IMR-90 (cell line): ENCODE data around the gene EPN1. TPM values are rescaled to one million over a fixed set of nuclear protein-coding genes. Genes with fewer than 3 reads are reported as not detected.

Experiments used
- ATAC-seq: fragments of 200-7000 bp; cut with Tn5 transposase; 2 replicates; pipeline ENCODE4 v1.9.1; 2020; ENCODE audit warnings: low read depth, mild to moderate bottlenecking, moderate library complexity
- BruUV-seq: library from RNA; stranded (reverse); fragments of 400-500 nt; replicated peaks from 2 replicates; lab custom pipeline; 2021; lab: Mats Ljungman, UMichigan
- CTCF ChIA-PET: fragments of 300-600 bp; formaldehyde crosslinking; extraction: SDS; loops from one replicate; lab custom pipeline; 2021; ENCODE audit warnings: antibody characterized with exemption; lab: Yijun Ruan, JAX
- POLR2A ChIA-PET: fragments of 300-600 bp; sonication (Branson Sonifier 250); formaldehyde crosslinking; loops from one replicate; lab custom pipeline; 2022; ENCODE audit warnings: antibody characterized with exemption; ENCODE audit not compliant: unreplicated experiment; lab: Charles Lee
- DNase-seq: peaks from one replicate; pipeline ENCODE4 v3.0.0; 2013
- H2AFZ ChIP-seq: replicated peaks from 2 replicates; pipeline ENCODE3; 2013; ENCODE audit warnings: low read length, mild to moderate bottlenecking; ENCODE audit not compliant: poor library complexity
- H2AK5ac ChIP-seq: 2 replicates; pipeline ENCODE4 v1.6.1; 2013; ENCODE audit warnings: low read depth, low read length, inconsistent platforms
- H2AK9ac ChIP-seq: replicated peaks from 2 replicates; pipeline ENCODE3; 2013; ENCODE audit warnings: mild to moderate bottlenecking, low read depth, low read length, moderate library complexity; ENCODE audit not compliant: poor library complexity
- H2BK120ac ChIP-seq: 2 replicates; pipeline ENCODE4 v1.6.1; 2013; ENCODE audit warnings: low read depth, low read length, inconsistent platforms
- H2BK15ac ChIP-seq: 3 replicates; pipeline ENCODE4 v1.6.1; 2013; ENCODE audit warnings: low read depth, low read length, inconsistent platforms
- H2BK20ac ChIP-seq: 2 replicates; pipeline ENCODE4 v1.6.1; 2013; ENCODE audit warnings: low read depth, mild to moderate bottlenecking, inconsistent platforms, low read length, moderate library complexity
- H2BK5ac ChIP-seq: 2 replicates; pipeline ENCODE4 v1.6.1; 2013; ENCODE audit warnings: mild to moderate bottlenecking, low read depth, low read length, inconsistent platforms; ENCODE audit not compliant: poor library complexity, severe bottlenecking
- H3K14ac ChIP-seq: replicated peaks from 2 replicates; pipeline ENCODE4 v1.6.1; 2013; ENCODE audit warnings: low read depth, low read length, inconsistent platforms
- H3K18ac ChIP-seq: 2 replicates; pipeline ENCODE4 v1.6.1; 2013; ENCODE audit warnings: low read depth, low read length, control low read depth
- H3K23ac ChIP-seq: 2 replicates; pipeline ENCODE4 v1.6.1; 2013; ENCODE audit warnings: low read depth, low read length, inconsistent platforms
- H3K27ac ChIP-seq: 2 replicates; pipeline ENCODE4 v1.5.1; 2013; ENCODE audit warnings: mild to moderate bottlenecking, control low read depth, low read length; ENCODE audit not compliant: insufficient read depth
- H3K27me3 ChIP-seq: 2 replicates; pipeline ENCODE4 v1.6.1; 2013; ENCODE audit warnings: low read length; ENCODE audit not compliant: control insufficient read depth, insufficient read depth
- H3K36me3 ChIP-seq: 2 replicates; pipeline ENCODE4 v1.6.1; 2013; ENCODE audit warnings: low read length, mixed read lengths; ENCODE audit not compliant: control insufficient read depth, insufficient read depth
- H3K4ac ChIP-seq: 2 replicates; pipeline ENCODE4 v1.6.1; 2013; ENCODE audit warnings: low read depth, low read length, inconsistent platforms
- H3K4me1 ChIP-seq: 2 replicates; pipeline ENCODE4 v1.6.1; 2013; ENCODE audit warnings: low read length, mixed read lengths; ENCODE audit not compliant: control insufficient read depth, insufficient read depth
- H3K4me2 ChIP-seq: 2 replicates; pipeline ENCODE4 v1.6.1; 2013; ENCODE audit warnings: low read depth, mild to moderate bottlenecking, control low read depth, low read length, moderate library complexity
- H3K4me3 ChIP-seq: 2 replicates; pipeline ENCODE4 v1.5.1; 2013; ENCODE audit warnings: low read depth, mild to moderate bottlenecking, control low read depth, low read length, moderate library complexity; ENCODE audit not compliant: insufficient read depth
- H3K56ac ChIP-seq: 2 replicates; pipeline ENCODE4 v1.6.1; 2013; ENCODE audit warnings: low read length, inconsistent platforms; ENCODE audit not compliant: insufficient read depth; ENCODE audit errors: extremely low read depth
- H3K79me1 ChIP-seq, 2 experiments: 2 replicates each; pipeline ENCODE4 v1.6.1; 2013; ENCODE audit warnings: low read length in 2 of 2, inconsistent platforms in 1 of 2, low read depth in 1 of 2
- H3K9ac ChIP-seq: 2 replicates; pipeline ENCODE4 v1.6.1; 2013; ENCODE audit warnings: low read depth, low read length, control low read depth
- H3K9me1 ChIP-seq: 2 replicates; pipeline ENCODE4 v1.6.1; 2013; ENCODE audit warnings: low read length, inconsistent platforms; ENCODE audit not compliant: insufficient read depth
- H3K9me3 ChIP-seq: 2 replicates; pipeline ENCODE4 v1.6.1; 2013; ENCODE audit warnings: low read length; ENCODE audit not compliant: control insufficient read depth, insufficient read depth
- H4K20me1 ChIP-seq: 2 replicates; pipeline ENCODE4 v1.6.1; 2013; ENCODE audit warnings: low read length, inconsistent platforms; ENCODE audit not compliant: insufficient read depth
- H4K5ac ChIP-seq: 2 replicates; pipeline ENCODE4 v1.6.1; 2013; ENCODE audit warnings: mild to moderate bottlenecking, low read depth, low read length, control low read depth
- H4K8ac ChIP-seq, 2 experiments: 2 replicates each; pipeline ENCODE4 v1.6.1; 2013; ENCODE audit warnings: low read depth in 2 of 2, low read length in 2 of 2, control low read depth in 1 of 2, inconsistent platforms in 1 of 2
- H4K91ac ChIP-seq: 2 replicates; pipeline ENCODE4 v1.6.1; 2013; ENCODE audit warnings: low read depth, low read length, inconsistent platforms; ENCODE audit not compliant: insufficient read depth
- CEBPB ChIP-seq: IDR thresholded peaks from 2 replicates; pipeline ENCODE4 v1.6.1; 2012; ENCODE audit warnings: low read depth, low read length, improper control_type of control experiment
- CHD1 ChIP-seq: IDR thresholded peaks from 2 replicates; pipeline ENCODE4 v1.6.1; 2012; ENCODE audit warnings: low read depth, low read length, improper control_type of control experiment
- FOS ChIP-seq: fragments of 150-350 bp; IDR thresholded peaks from 2 replicates; pipeline ENCODE4 v1.6.1; 2016; ENCODE audit warnings: low read depth, low read length
- MAFK ChIP-seq: IDR thresholded peaks from 2 replicates; pipeline ENCODE4 v1.6.1; 2012; ENCODE audit warnings: low read depth, low read length, improper control_type of control experiment
- POLR2A ChIP-seq: IDR thresholded peaks from 2 replicates; pipeline ENCODE4 v1.6.1; 2012; ENCODE audit warnings: mild to moderate bottlenecking, low read depth, low read length
- WGBS, 2 experiments: methylation state at CpG; one replicate each; pipeline versions ENCODE4 v1.1.5 to v1.1.7; 2013; ENCODE audit warnings: missing lambda C conversion rate in 2 of 2; ENCODE audit not compliant: insufficient read length in 1 of 2; ENCODE audit errors: extremely low coverage in 2 of 2; 5-methylcytosine and 5-hydroxymethylcytosine counted together
- dilution Hi-C: fragments of 300-500 bp; cut with HindIII; formaldehyde crosslinking; loops from one replicate; pipeline ENCODE4 v1.14.3; 2018; ENCODE audit warnings: low sequenced_read_pairs; ENCODE audit not compliant: unreplicated experiment
- in situ Hi-C: fragments of 300-500 bp; cut with MboI; formaldehyde crosslinking; loops from 3 replicates; pipeline ENCODE4 v1.14.3; 2019; ENCODE audit warnings: low sequenced_read_pairs, inconsistent platforms, mixed read lengths
- intact Hi-C: fragments of 100-400 bp; cut with micrococcal nuclease; formaldehyde crosslinking; loops from 2 replicates; pipeline ENCODE4 v1.10.0; 2022
- polyA plus RNA-seq, 3 experiments: library from polyadenylated mRNA; depleted of rRNA; stranded (reverse); fragments of >200 nt; gene quantifications; 2 replicates each; pipeline ENCODE4 v1.2.3, GENCODE V29; 2012; ENCODE audit warnings: low replicate concordance in 1 of 3
- total RNA-seq: library from RNA; depleted of rRNA; stranded (reverse); fragments of >200 nt; gene quantifications from 2 replicates; pipeline ENCODE4 v1.2.3, GENCODE V29; 2012
- TF ChIP-seq, protein P1 (sequence below): fragments of 150-350 bp; IDR thresholded peaks from 2 replicates; pipeline ENCODE4 v1.6.1; 2017; ENCODE audit warnings: mild to moderate bottlenecking, antibody characterized with exemption, low read length, low read depth

Gene EPN1
- total and polyA plus RNA-seq, 2 of the 4 experiments (the other 2 are of a cell fraction): 19.0 to 122 TPM

DNA sequence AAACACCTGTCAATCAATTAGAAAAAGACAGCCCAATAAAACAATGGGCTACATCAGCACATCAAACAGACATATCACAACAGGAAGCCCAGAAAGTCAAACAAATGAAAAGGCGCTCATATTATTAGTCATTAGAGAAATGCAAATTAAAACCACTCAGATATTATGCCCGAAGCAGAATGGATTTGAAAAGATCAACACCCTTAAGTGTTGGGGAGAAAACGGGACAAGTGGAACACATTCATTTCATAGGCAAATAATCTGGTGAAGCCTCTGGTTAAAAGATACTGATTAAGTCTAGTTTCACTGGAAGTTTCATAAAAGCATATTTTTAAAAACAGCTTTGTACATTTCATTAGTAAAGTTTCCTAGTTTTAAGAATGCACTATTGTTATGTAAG is 45.8 kb downstream of the EPN1 start:
- in situ Hi-C loops: no loop called here
- ATAC-seq: no peak
- CTCF ChIA-PET: no interaction called here

More for the DNA sequence above, 45.8 kb downstream of the EPN1 start:
- Histone ChIP-seq H3K79me1 (no peaks in the 10 kb centered on the region), H3K27me3 (no peaks in the 10 kb centered on the region), H2BK20ac (no peak overlapping the region), H3K4me2 (no peak overlapping the region), H2BK5ac (no peak overlapping the region), H4K8ac (no peak overlapping the region), H4K91ac (no peak overlapping the region), H3K9ac (no peak overlapping the region), H3K18ac (no peak overlapping the region), H3K4ac (no peak overlapping the region), H3K9me1 (no peaks in the 10 kb centered on the region), H3K9me3 (peaks cover 11% of the 10 kb centered on the region; the same call in 1 of the 2 replicates), H3K4me3 (no peak overlapping the region), H2AK9ac (no peak overlapping the region), H3K56ac (no peak overlapping the region), H3K36me3 (no peaks in the 10 kb centered on the region), H3K27ac (no peak overlapping the region), H2AFZ (no peak overlapping the region), H4K5ac (no peak overlapping the region), H3K14ac (no peak overlapping the region), H2BK15ac (no peak overlapping the region), H3K23ac (no peak overlapping the region), H4K20me1 (no peaks in the 10 kb centered on the region), H3K4me1 (no peaks in the 10 kb centered on the region), H2BK120ac (no peak overlapping the region), H2AK5ac (no peak overlapping the region)
- dilution Hi-C loops: no loop called here
- DNase-seq: no peak
- no CpG with 5 or more reads among the region's 3 CpGs for WGBS, 2 experiments
- intact Hi-C loops: no loop called here
- POLR2A ChIA-PET: no interaction called here
- TF ChIP-seq, protein P1, sequence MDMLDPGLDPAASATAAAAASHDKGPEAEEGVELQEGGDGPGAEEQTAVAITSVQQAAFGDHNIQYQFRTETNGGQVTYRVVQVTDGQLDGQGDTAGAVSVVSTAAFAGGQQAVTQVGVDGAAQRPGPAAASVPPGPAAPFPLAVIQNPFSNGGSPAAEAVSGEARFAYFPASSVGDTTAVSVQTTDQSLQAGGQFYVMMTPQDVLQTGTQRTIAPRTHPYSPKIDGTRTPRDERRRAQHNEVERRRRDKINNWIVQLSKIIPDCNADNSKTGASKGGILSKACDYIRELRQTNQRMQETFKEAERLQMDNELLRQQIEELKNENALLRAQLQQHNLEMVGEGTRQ: no peak
- TF ChIP-seq FOS (no peak), CEBPB (no peak), CHD1 (no peak), MAFK (no peak), POLR2A (no peak)
- no TSS peak for BruUV-seq
